H54 (cell line): Measurements from ENCODE around the gene KREMEN2.

Experiments used
- DNase-seq: peaks from one replicate; pipeline ENCODE4 v3.0.0; 2011; ENCODE audit warnings: low spot score, mixed read lengths; ENCODE audit not compliant: insufficient read length
- FAIRE-seq: peaks from 3 replicates; lab custom pipeline; 2011; peaks lifted over from hg19 to GRCh38; lab: Jason Lieb, UNC
- POLR2A ChIP-seq: IDR thresholded peaks from 2 replicates; pipeline ENCODE4 v1.6.1; 2011; ENCODE audit warnings: low read depth, mild to moderate bottlenecking, low read length

KREMEN2 gene

DNA sequence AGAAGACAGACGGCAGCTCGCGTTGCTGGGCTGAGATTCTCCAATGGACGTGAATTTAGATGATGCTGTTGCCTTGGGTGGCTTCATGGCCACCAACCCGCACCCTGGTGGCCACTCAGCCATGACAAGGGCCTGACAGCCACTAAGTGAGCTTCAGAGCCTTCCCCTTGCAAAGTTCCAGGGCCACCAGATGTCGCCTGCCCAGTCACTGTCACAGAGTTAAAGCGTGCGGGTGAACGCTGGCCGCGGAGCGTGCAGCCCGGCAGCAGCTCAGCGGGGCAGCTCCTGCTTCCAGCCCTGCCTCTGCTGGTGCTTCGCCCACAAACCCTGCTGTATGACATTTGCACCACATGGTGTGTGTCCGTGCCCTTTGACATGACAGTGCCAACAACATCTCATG is 13.3 kb upstream of the KREMEN2 start:
- TF ChIP-seq POLR2A, result no peak
- FAIRE-seq, result no peak

GRCh38 chr16:2952679-2953078 is 11.4 kb upstream of the KREMEN2 start:
- TF ChIP-seq POLR2A, result no peak
- no peak for DNase-seq
- FAIRE-seq, result no peak

More for the DNA sequence above, 13.3 kb upstream of the KREMEN2 start:
- no peak for DNase-seq

- FAIRE-seq (no peak), DNase-seq (no peak)
- TF ChIP-seq POLR2A, result no peak
These were observed 10.1 kb upstream of the KREMEN2 start for GRCh38 chr16:2953706-2954627.

DNA sequence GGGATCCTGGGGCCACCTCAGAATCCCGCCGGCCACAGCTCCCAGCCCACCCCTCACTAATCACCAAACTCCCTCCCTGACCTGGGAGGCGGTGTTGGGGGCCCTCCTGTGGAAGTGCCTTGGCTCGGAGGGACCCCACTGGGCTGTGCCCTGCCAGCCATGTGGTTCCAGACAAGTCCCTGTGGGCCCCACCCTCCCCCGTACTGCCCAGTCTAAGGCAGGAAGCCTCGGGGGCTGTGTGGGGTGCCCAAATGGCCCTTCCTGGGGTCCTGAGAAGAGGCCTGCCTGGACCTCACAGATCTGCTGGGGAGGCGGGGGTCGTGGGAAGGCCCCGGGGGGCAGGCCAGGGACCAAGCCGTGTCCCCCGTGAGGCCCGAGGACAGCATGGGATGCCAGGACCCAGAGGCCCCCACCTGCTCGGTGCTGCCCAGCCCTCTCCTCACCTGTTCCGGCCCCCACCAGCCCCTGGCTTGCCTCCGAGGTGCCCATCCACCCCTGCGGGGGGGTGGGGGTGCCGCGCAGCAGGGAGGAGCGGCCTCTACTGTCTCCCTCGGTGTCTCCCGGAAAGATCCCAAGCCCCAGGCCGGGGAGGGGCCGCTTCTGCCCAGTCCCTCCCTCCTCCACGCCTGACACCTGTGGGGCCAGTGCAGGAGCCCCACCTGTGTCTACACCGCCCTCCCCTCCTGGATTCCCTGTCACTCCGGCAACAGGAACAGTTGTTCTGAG is 9.3 kb upstream of the KREMEN2 start:
- TF ChIP-seq POLR2A, result no peak
- FAIRE-seq (no peak), DNase-seq (no peak)

DNA sequence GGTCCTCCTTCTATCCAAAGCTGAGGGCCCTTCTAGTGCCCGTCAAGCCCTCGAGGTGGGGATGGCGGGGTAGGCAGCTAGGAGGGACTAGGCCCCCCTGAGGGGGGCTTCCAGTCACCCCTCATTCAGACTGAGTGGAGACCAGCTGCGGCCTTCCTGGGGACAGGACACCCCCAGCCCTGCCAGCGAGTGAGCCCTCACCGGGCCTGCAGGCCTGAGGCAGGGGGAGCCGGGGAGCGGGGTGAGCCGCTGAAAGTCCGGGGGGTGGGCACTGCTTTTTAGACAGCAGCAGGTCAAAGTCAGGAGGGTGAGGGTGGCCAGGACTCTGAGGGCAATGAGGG is 8.7 kb upstream of the KREMEN2 start:
- DNase-seq, result no peak
- no peak for FAIRE-seq
- TF ChIP-seq POLR2A, result no peak

- no peak for DNase-seq
- TF ChIP-seq POLR2A, result no peak
- no peak for FAIRE-seq
These were observed 8.1 kb upstream of the KREMEN2 start for GRCh38 chr16:2955779-2956578.

GRCh38 chr16:2956579-2956956 is 7.5 kb upstream of the KREMEN2 start:
- no peak for TF ChIP-seq POLR2A
- FAIRE-seq (no peak), DNase-seq (no peak)

- FAIRE-seq (no peak), DNase-seq (no peak)
- TF ChIP-seq POLR2A, result no peak
These were observed 4.9 kb upstream of the KREMEN2 start for GRCh38 chr16:2959206-2959605.

GRCh38 chr16:2960183-2961010 is 3.7 kb upstream of the KREMEN2 start:
- no peak for FAIRE-seq
- TF ChIP-seq POLR2A, result no peak

DNA sequence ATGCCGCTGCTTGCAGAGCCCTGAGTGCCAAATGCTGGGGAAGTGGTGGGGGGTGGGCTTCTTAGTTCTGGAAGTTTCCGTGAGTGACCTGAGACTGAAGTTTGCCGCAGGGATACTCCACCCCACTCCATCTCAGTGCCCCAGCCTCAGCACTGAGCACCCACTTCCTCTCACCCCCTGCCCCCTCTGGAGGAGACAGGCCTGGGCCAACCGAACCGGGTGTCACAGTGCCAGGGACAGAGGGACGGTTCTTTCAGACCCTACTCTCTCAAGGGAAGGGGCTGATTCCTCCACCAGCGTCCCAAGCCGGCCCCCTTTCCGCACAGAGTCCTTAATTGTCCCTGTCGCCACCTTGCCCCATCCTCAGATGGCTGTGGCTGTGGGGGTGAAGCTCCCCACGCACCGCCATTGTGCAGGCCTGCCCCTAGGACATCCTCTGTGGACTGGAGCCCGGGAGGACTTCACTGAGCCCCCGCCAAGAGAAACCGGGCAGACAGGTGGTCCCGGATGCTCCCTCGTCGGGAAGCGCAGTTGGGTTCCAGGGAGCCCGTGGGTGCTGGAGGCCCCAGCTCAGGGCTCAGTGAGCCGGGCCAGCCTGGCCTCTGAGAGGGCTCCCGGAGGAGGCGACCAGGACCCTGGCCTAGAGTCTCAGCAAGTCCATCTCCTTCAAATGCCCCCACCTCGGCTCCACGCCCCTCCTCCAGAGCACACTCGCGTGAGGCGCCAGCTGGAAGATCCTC is 1.6 kb upstream of the KREMEN2 start:
- FAIRE-seq (no peak), DNase-seq (no peak)
- TF ChIP-seq POLR2A, result no peak

More at GRCh38 chr16:2960183-2961010, 3.7 kb upstream of the KREMEN2 start:
- DNase-seq, result no peak

- DNase-seq (no peak), FAIRE-seq (no peak)
- no peak for TF ChIP-seq POLR2A
These were observed 877 bp upstream of the KREMEN2 start for GRCh38 chr16:2963074-2963722.

GRCh38 chr16:2964475-2965336 is 631 bp downstream of the KREMEN2 start:
- DNase-seq (peak; percentile 97), FAIRE-seq (no peak)
- TF ChIP-seq POLR2A, result no peak
